ENCODE results near the gene MRAP.
"Not testable (repeated sequence)": the region's sequence is repeated elsewhere in the genome, so short reads cannot be mapped to it uniquely, and the experiment has no call there.

Gene MRAP

GRCh38 chr21:32298658-32299081, at the start of gene MRAP:
TSS of gene MRAP (plus strand) at chr21:32298855. CDS start at chr21:32298972, 117 bp downstream.
- no peak for DNase-seq

GRCh38 chr21:32249511-32250280, 49.0 kb upstream of the MRAP start:
- no peak for DNase-seq

GRCh38 chr21:32252136-32252535, 46.5 kb upstream of the MRAP start:
- DNase-seq, result no peak

- DNase-seq, result no peak
Observed at GRCh38 chr21:32253215-32253641, 45.4 kb upstream of the MRAP start.

- no peak for DNase-seq
Observed at GRCh38 chr21:32256251-32256650, 42.4 kb upstream of the MRAP start.

- peak; percentile 32 for DNase-seq
Observed at GRCh38 chr21:32256873-32257620, 41.6 kb upstream of the MRAP start.

GRCh38 chr21:32257962-32258785, 40.5 kb upstream of the MRAP start:
- peak; percentile 76 for DNase-seq

GRCh38 chr21:32258786-32259048, 39.9 kb upstream of the MRAP start:
- not testable (repeated sequence) for DNase-seq

GRCh38 chr21:32260130-32260529, 38.5 kb upstream of the MRAP start:
- DNase-seq, result no peak

GRCh38 chr21:32261929-32262328, 36.7 kb upstream of the MRAP start:
- DNase-seq, result no peak

GRCh38 chr21:32265321-32265720, 33.3 kb upstream of the MRAP start:
- DNase-seq, result not testable (repeated sequence)

- DNase-seq, result no peak
Observed at GRCh38 chr21:32270748-32271147, 27.9 kb upstream of the MRAP start.

GRCh38 chr21:32276671-32277070, 22.0 kb upstream of the MRAP start:
- no peak for DNase-seq

GRCh38 chr21:32278103-32278502, 20.6 kb upstream of the MRAP start:
- DNase-seq, result peak; percentile 31

GRCh38 chr21:32278518-32279376, 19.9 kb upstream of the MRAP start, which contains the start of gene MIS18A:
TSS of gene MIS18A (minus strand) at chr21:32279049. CDS start at chr21:32279014, 35 bp downstream.
- peak; percentile 97 for DNase-seq

GRCh38 chr21:32279377-32279680, 19.3 kb upstream of the MRAP start:
- DNase-seq, result no peak

- DNase-seq, result no peak
Observed at GRCh38 chr21:32281531-32281930, 17.1 kb upstream of the MRAP start.

GRCh38 chr21:32282992-32283391, 15.7 kb upstream of the MRAP start:
- DNase-seq, result no peak

- no peak for DNase-seq
Observed at GRCh38 chr21:32285476-32285875, 13.2 kb upstream of the MRAP start.

GRCh38 chr21:32297449-32297848, 1.2 kb upstream of the MRAP start:
- no peak for DNase-seq

- DNase-seq, result no peak
Observed at GRCh38 chr21:32298148-32298559, 501 bp upstream of the MRAP start.

GRCh38 chr21:32299695-32300094, 1.0 kb downstream of the MRAP start:
- no peak for DNase-seq

Measured in RPMI8226 (cell line).